Upper lobe of right lung (tissue), 1 donor: ENCODE data around the gene CDH1. TPM values are rescaled to one million over a fixed set of nuclear protein-coding genes. Genes with fewer than 3 reads are reported as not detected.

Source experiments
- ATAC-seq: fragments of 200-7000 bp; cut with Tn5 transposase; one replicate; pipeline ENCODE4 v1.9.1; 2020; ENCODE audit warnings: mild to moderate bottlenecking, moderate library complexity
- DNase-seq: peaks from one replicate; pipeline ENCODE4 v3.0.0-alpha.2; 2020
- H3K27ac ChIP-seq: fragments of 200-600 bp; one replicate; pipeline ENCODE4 v1.8.0; 2022
- H3K27me3 ChIP-seq: fragments of 200-600 bp; one replicate; pipeline ENCODE4 v1.8.0; 2022; ENCODE audit warnings: mild to moderate bottlenecking
- H3K36me3 ChIP-seq: fragments of 200-600 bp; one replicate; pipeline ENCODE4 v1.8.0; 2022
- H3K4me1 ChIP-seq: fragments of 200-600 bp; one replicate; pipeline ENCODE4 v1.8.0; 2022
- H3K4me3 ChIP-seq: fragments of 200-600 bp; one replicate; pipeline ENCODE4 v1.8.0; 2022; ENCODE audit warnings: mild to moderate bottlenecking
- H3K9me3 ChIP-seq: fragments of 200-600 bp; one replicate; pipeline ENCODE4 v1.8.0; 2022
- CTCF ChIP-seq: fragments of 200-600 bp; IDR thresholded peaks from one replicate; pipeline ENCODE4 v1.8.0; 2022; ENCODE audit warnings: antibody characterized with exemption
- intact Hi-C: fragments of 100-400 bp; cut with DNase I; formaldehyde crosslinking; loops from one replicate; pipeline ENCODE4 v1.11.0; 2022
- total RNA-seq: library from RNA; stranded (reverse); fragmentation: NEBNext Ultra II Directional; extraction: Animal tissue kit (Norgen Biotek cat#: 25700); gene quantifications from one replicate; pipeline ENCODE4 v1.2.1, GENCODE V29; 2021
- donor health status: DM: no; HTN: yes; CAD: no; lungs with severe emphysema.

The CDH1 gene
- total RNA-seq, 1 donor from 2014 or later, result 128 TPM

GRCh38 chr16:68806981-68807380 is 69.9 kb downstream of the CDH1 start:
- Histone ChIP-seq H3K36me3 (peaks cover 7% of the 10 kb centered on the region), H3K27me3 (no peaks in the 10 kb centered on the region), H3K4me1 (no peaks in the 10 kb centered on the region), H3K4me3 (no peak overlapping the region), H3K9me3 (no peaks in the 10 kb centered on the region), H3K27ac (no peak overlapping the region)
- ATAC-seq, result no peak
- DNase-seq, result no peak
- intact Hi-C loops, result loop anchor here (10.0 kb wide), 1 partner anchor 102 kb away; no protein-coding TSS in a partner anchor
- TF ChIP-seq CTCF, result no peak

- Histone ChIP-seq H3K36me3 (peaks cover 22% of the 10 kb centered on the region), H3K27ac (no peak overlapping the region), H3K4me3 (no peak overlapping the region), H3K9me3 (no peaks in the 10 kb centered on the region), H3K4me1 (no peaks in the 10 kb centered on the region), H3K27me3 (no peaks in the 10 kb centered on the region)
- intact Hi-C loops, result no loop called here
- TF ChIP-seq CTCF, result no peak
- no peak for DNase-seq
- ATAC-seq, result no peak
Measured at GRCh38 chr16:68814516-68814915, 77.4 kb downstream of the CDH1 start.

- intact Hi-C loops, result no loop called here
- H3K4me1 ChIP-seq, result no peaks in the 10 kb centered on the region
- ATAC-seq (no peak), DNase-seq (no peak)
- H3K9me3 ChIP-seq, result no peaks in the 10 kb centered on the region
- no peaks in the 10 kb centered on the region for H3K36me3 ChIP-seq
- no peak overlapping the region for H3K27ac ChIP-seq
- H3K27me3 ChIP-seq, result no peaks in the 10 kb centered on the region
- H3K4me3 ChIP-seq, result no peak overlapping the region
- TF ChIP-seq CTCF, result no peak
Measured at GRCh38 chr16:68823401-68824135, 86.5 kb downstream of the CDH1 start.

GRCh38 chr16:68825427-68825826 is 88.3 kb downstream of the CDH1 start:
- DNase-seq, result no peak
- no peaks in the 10 kb centered on the region for H3K4me1 ChIP-seq
- H3K27me3 ChIP-seq, result no peaks in the 10 kb centered on the region
- H3K27ac ChIP-seq, result no peak overlapping the region
- H3K9me3 ChIP-seq, result no peaks in the 10 kb centered on the region
- ATAC-seq, result no peak
- TF ChIP-seq CTCF, result no peak
- no peak overlapping the region for H3K4me3 ChIP-seq
- intact Hi-C loops, result no loop called here
- H3K36me3 ChIP-seq, result no peaks in the 10 kb centered on the region

- Histone ChIP-seq H3K4me3 (no peak overlapping the region), H3K9me3 (no peaks in the 10 kb centered on the region), H3K27me3 (no peaks in the 10 kb centered on the region), H3K27ac (no peak overlapping the region), H3K4me1 (no peaks in the 10 kb centered on the region), H3K36me3 (no peaks in the 10 kb centered on the region)
- TF ChIP-seq CTCF, result no peak
- DNase-seq (no peak), ATAC-seq (no peak)
- intact Hi-C loops, result no loop called here
Measured at GRCh38 chr16:68826652-68827051, 89.6 kb downstream of the CDH1 start.
